K562 (cell line): ENCODE measurements around the gene HSDL2. TPM values are rescaled to one million over a fixed set of nuclear protein-coding genes. Genes with fewer than 3 reads are reported as not detected.

Experiments used
- ASH1L ChIP-seq: fragments of 450-650 bp; IDR thresholded peaks from 2 replicates; pipeline ENCODE4 v1.6.1; 2018; ENCODE audit warnings: borderline replicate concordance, mild to moderate bottlenecking, low read depth; ENCODE audit not compliant: partially characterized antibody
- BCOR ChIP-seq: fragments of 450-650 bp; IDR thresholded peaks from 2 replicates; pipeline ENCODE4 v1.6.1; 2016
- HDAC1 ChIP-seq, 2 experiments: fragments of 450-650 bp; IDR thresholded peaks; 2 replicates each; pipeline ENCODE4 v1.6.1; 2016 to 2017; ENCODE audit warnings: inconsistent platforms in 1 of 2, mild to moderate bottlenecking in 1 of 2, moderate library complexity in 1 of 2
- HIVEP1 ChIP-seq: fragments of 250-450 bp; sonication (Bioruptor Pico); IDR thresholded peaks from 2 replicates; pipeline ENCODE4 v1.4.0; 2020; ENCODE audit warnings: mild to moderate bottlenecking
- KLF10 ChIP-seq: fragments of 250-450 bp; sonication (Bioruptor Pico); IDR thresholded peaks from 2 replicates; pipeline ENCODE4 v1.6.1; 2021; ENCODE audit warnings: matching md5 sums
- MTA2 ChIP-seq: fragments of 450-650 bp; IDR thresholded peaks from 2 replicates; pipeline ENCODE4 v1.6.1; 2016; ENCODE audit warnings: low read depth
- POU5F1 ChIP-seq: fragments of 150-350 bp; IDR thresholded peaks from 2 replicates; pipeline ENCODE4 v1.6.1; 2014; ENCODE audit warnings: borderline replicate concordance, low read length, low read depth, mild to moderate bottlenecking; ENCODE audit not compliant: partially characterized antibody
- PTRF ChIP-seq: fragments of 450-650 bp; IDR thresholded peaks from 2 replicates; pipeline ENCODE4 v1.6.1; 2016; ENCODE audit warnings: mild to moderate bottlenecking, missing genetic modification characterization, missing compliant biosample characterization
- SMAD1 ChIP-seq: fragments of 150-350 bp; IDR thresholded peaks from 2 replicates; pipeline ENCODE4 v1.6.1; 2014; ENCODE audit warnings: low read length, low read depth; ENCODE audit not compliant: partially characterized antibody
- SP1 ChIP-seq: sonication (generic); formaldehyde crosslinking; IDR thresholded peaks from 2 replicates; pipeline ENCODE4 v1.8.1; 2022; ENCODE audit warnings: mild to moderate bottlenecking, missing genetic modification reagents
- SUPT5H ChIP-seq: fragments of 450-650 bp; IDR thresholded peaks from 2 replicates; pipeline ENCODE4 v1.6.1; 2016
- TRIM24 ChIP-seq, 2 experiments: fragments of 450-650 bp; IDR thresholded peaks; 2 replicates each; pipeline ENCODE4 v1.6.1; 2016
- ZFX ChIP-seq: sonication (generic); formaldehyde crosslinking; IDR thresholded peaks from 2 replicates; pipeline ENCODE4 v1.8.0; 2022; ENCODE audit warnings: mild to moderate bottlenecking, missing genetic modification reagents, moderate library complexity
- ZKSCAN1 ChIP-seq: fragments of 150-350 bp; IDR thresholded peaks from 2 replicates; pipeline ENCODE4 v1.6.1; 2016; ENCODE audit warnings: low read depth, low read length
- ZNF184 ChIP-seq: sonication (generic); formaldehyde crosslinking; IDR thresholded peaks from 2 replicates; pipeline ENCODE4 v1.5.0; 2020; ENCODE audit warnings: missing genetic modification reagents
- ZNF263 ChIP-seq: sonication (generic); formaldehyde crosslinking; IDR thresholded peaks from 2 replicates; pipeline ENCODE4 v1.8.0; 2022; ENCODE audit warnings: mild to moderate bottlenecking, missing genetic modification reagents, borderline replicate concordance
- ZNF57 ChIP-seq: fragments of 450-650 bp; formaldehyde crosslinking; IDR thresholded peaks from 2 replicates; pipeline ENCODE4 v1.4.0; 2020; ENCODE audit warnings: mild to moderate bottlenecking, moderate library complexity
- ZNF707 ChIP-seq: fragments of 250-450 bp; sonication (Bioruptor Pico); conservative IDR thresholded peaks from 2 replicates; pipeline ENCODE4 v1.8.0; 2022; ENCODE audit warnings: inconsistent platforms, mild to moderate bottlenecking, moderate library complexity
- polyA plus RNA-seq, 8 experiments: library from polyadenylated mRNA; depleted of rRNA in 4 of 8; stranded (reverse) in 5 of 8; unstranded in 3 of 8; fragments of >200 nt; fragmentation: Nextera tagmentation in 2 of 8; fragmentation: Illumina TruSeq in 1 of 8; extraction: Ambion mirVana in 2 of 8; extraction: Trizol in 1 of 8; gene quantifications; 2 replicates each; pipeline versions ENCODE4 v1.2.1 to v1.2.3, GENCODE V29; 2011 to 2014; ENCODE audit warnings: inconsistent platforms in 1 of 8, missing spikeins in 1 of 8
- total RNA-seq, 7 experiments: library from RNA; depleted of rRNA in 6 of 7; stranded (reverse); fragments of >200 nt in 6 of 7; fragmentation: Illumina TruSeq in 2 of 7; extraction: Trizol in 2 of 7; gene quantifications; 2 replicates each; pipeline versions ENCODE4 v1.2.1 to v1.2.3, GENCODE V29; 2011 to 2021; ENCODE audit warnings: low replicate concordance in 1 of 7
- TF ChIP-seq, protein P1 (sequence below): IDR thresholded peaks from 3 replicates; pipeline ENCODE4 v1.6.1; 2011; ENCODE audit warnings: borderline replicate concordance, mild to moderate bottlenecking; ENCODE audit not compliant: insufficient read length, insufficient read depth
- TF ChIP-seq, protein P2 (sequence below): sonication (generic); formaldehyde crosslinking; IDR thresholded peaks from 2 replicates; pipeline ENCODE4 v1.8.1; 2023; ENCODE audit warnings: mild to moderate bottlenecking, missing genetic modification reagents
- TF ChIP-seq, protein P3 (sequence below): sonication (generic); formaldehyde crosslinking; IDR thresholded peaks from 2 replicates; pipeline ENCODE4 v1.8.1; 2023; ENCODE audit warnings: mild to moderate bottlenecking, missing genetic modification reagents
- TF ChIP-seq, protein P4 (sequence below): sonication (generic); formaldehyde crosslinking; IDR thresholded peaks from 2 replicates; pipeline ENCODE4 v1.8.0; 2022; ENCODE audit warnings: mild to moderate bottlenecking, missing genetic modification reagents

Gene HSDL2
- total and polyA plus RNA-seq, 9 of the 15 experiments (the other 6 are each of a cell fraction or from before 2014, with no cell fraction given): 22.8 to 74.1 (median 35.6) TPM

DNA sequence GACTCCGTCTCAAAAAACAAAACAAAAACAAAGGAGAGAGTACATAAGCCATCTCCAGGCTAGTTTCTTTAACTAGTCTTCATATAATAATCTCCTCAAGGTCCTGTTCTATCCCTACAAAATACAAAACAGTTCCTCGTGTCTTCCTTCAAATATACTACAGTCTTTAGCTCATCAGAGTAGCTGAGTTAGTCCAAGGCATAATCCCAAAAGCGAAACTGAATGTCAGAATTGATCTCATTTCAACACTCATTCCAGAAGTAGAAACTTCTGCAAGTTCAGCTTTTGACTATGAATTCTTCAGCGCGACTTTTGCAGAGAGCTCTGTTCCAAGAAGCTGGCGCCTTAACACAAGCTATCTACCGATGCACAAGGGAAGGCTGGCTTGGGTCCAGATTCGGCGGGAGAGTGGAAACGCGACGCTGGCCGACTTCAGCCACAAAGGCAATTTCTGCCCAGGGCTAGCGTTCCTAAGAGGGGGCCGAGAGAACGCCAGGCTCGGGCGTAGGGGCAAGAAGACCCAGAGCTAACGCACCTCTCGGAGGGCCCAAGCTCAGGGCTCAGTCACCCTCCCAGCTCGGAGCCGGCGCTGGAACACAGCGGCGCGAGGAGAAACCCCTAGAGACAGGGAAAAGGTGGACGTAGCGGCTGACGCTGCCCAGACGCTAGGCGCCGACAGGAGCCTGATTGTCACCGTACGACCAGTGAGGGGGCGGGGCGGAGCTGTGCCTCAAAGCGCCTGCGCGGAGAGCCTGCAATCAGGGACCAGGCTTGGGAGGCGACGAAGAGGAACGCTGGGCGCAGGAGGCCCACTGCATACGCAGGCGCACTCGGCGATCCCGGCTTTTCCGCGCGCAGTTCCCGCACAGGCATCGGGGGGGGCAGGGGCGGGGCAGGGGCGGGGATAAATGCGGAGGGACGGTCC, 469 bp upstream of the HSDL2 start (continued):
- 0 out of 2 replicates have a peak, but pooled peaks have one; percentile 10 for TF ChIP-seq HIVEP1 (CRISPR knock-in tag)
- peak in 1 of 2 experiments; percentile 40; a peak in 2 of 4 replicates for TF ChIP-seq HDAC1 (IDR thresholded peaks at IDR 0.05)
- peak; percentile 7; the same call in 1 of the 2 replicates for TF ChIP-seq ZKSCAN1
- TF ChIP-seq, protein P1, sequence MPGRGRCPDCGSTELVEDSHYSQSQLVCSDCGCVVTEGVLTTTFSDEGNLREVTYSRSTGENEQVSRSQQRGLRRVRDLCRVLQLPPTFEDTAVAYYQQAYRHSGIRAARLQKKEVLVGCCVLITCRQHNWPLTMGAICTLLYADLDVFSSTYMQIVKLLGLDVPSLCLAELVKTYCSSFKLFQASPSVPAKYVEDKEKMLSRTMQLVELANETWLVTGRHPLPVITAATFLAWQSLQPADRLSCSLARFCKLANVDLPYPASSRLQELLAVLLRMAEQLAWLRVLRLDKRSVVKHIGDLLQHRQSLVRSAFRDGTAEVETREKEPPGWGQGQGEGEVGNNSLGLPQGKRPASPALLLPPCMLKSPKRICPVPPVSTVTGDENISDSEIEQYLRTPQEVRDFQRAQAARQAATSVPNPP: no peak
- peak; percentile 83 for TF ChIP-seq ZFX (CRISPR knock-in tag)
- TF ChIP-seq SMAD1: peak; percentile 61
- no peak for TF ChIP-seq ZNF184 (CRISPR knock-in tag)
- TF ChIP-seq, protein P2, sequence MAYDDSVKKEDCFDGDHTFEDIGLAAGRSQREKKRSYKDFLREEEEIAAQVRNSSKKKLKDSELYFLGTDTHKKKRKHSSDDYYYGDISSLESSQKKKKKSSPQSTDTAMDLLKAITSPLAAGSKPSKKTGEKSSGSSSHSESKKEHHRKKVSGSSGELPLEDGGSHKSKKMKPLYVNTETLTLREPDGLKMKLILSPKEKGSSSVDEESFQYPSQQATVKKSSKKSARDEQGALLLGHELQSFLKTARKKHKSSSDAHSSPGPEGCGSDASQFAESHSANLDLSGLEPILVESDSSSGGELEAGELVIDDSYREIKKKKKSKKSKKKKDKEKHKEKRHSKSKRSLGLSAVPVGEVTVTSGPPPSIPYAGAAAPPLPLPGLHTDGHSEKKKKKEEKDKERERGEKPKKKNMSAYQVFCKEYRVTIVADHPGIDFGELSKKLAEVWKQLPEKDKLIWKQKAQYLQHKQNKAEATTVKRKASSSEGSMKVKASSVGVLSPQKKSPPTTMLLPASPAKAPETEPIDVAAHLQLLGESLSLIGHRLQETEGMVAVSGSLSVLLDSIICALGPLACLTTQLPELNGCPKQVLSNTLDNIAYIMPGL (CRISPR knock-in tag): 0 out of 2 replicates have a peak, but pooled peaks have one; percentile 16
- TF ChIP-seq ZNF57: no peak
- TF ChIP-seq BCOR: peak; percentile 74
- peak; percentile 56 for TF ChIP-seq POU5F1
- peak; percentile 82 for TF ChIP-seq SP1 (CRISPR knock-in tag)
- TF ChIP-seq, protein P3, sequence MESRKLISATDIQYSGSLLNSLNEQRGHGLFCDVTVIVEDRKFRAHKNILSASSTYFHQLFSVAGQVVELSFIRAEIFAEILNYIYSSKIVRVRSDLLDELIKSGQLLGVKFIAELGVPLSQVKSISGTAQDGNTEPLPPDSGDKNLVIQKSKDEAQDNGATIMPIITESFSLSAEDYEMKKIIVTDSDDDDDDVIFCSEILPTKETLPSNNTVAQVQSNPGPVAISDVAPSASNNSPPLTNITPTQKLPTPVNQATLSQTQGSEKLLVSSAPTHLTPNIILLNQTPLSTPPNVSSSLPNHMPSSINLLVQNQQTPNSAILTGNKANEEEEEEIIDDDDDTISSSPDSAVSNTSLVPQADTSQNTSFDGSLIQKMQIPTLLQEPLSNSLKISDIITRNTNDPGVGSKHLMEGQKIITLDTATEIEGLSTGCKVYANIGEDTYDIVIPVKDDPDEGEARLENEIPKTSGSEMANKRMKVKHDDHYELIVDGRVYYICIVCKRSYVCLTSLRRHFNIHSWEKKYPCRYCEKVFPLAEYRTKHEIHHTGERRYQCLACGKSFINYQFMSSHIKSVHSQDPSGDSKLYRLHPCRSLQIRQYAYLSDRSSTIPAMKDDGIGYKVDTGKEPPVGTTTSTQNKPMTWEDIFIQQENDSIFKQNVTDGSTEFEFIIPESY: peak; percentile 68; the same call in 1 of the 2 replicates
- TF ChIP-seq KLF10 (CRISPR knock-in tag): no peak
- no peak for TF ChIP-seq ZNF707
- TF ChIP-seq TRIM24 (IDR thresholded peaks at IDR 0.05): peak in 1 of 2 experiments; percentile 67; a peak in 2 of 4 replicates
- TF ChIP-seq ZNF263 (CRISPR knock-in tag): peak; percentile 34; the same call in 1 of the 2 replicates
- no peak for TF ChIP-seq PTRF (tag)
- no peak for TF ChIP-seq ASH1L
- 0 out of 2 replicates have a peak, but pooled peaks have one; percentile 22 for TF ChIP-seq MTA2
- peak; percentile 97 for TF ChIP-seq SUPT5H
- TF ChIP-seq, protein P4, sequence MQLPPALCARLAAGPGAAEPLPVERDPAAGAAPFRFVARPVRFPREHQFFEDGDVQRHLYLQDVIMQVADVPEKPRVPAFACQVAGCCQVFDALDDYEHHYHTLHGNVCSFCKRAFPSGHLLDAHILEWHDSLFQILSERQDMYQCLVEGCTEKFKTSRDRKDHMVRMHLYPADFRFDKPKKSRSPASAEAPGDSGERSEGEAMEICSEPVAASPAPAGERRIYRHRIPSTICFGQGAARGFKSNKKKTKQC (CRISPR knock-in tag): peak; percentile 83
